HG03139 (cell line): ENCODE measurements around the gene REV3L.
A peak's percentile ranks its signal among the peaks of the same experiment; 100 is the strongest.
"Not testable (repeated sequence)": the region's sequence is repeated elsewhere in the genome, so short reads cannot be mapped to it uniquely, and the experiment has no call there.

Experiments used
- ATAC-seq: cut with Tn5 transposase; IDR thresholded peaks from one replicate; pipeline ENCODE4 v1.9.1; 2021; ENCODE audit not compliant: unreplicated experiment

REV3L gene

DNA sequence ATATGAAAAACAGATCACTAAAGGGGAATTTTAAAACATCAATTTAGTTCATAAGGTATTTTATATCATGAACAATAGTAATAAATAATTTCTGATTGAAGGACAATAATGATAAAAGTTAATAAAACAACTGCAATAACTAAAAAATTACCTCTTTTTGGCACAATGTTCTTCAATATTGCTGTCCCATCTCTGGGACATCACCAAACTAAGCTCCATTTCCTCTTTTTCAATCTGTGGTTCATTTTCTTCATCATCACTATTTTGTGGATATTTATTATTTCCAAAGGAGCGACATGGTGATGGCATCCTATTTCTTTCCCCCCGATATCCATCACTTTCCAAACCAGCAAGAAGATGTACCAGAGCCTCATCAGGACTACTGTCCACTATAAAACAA is 103.2 kb downstream of the REV3L start:
- no peak for ATAC-seq

DNA sequence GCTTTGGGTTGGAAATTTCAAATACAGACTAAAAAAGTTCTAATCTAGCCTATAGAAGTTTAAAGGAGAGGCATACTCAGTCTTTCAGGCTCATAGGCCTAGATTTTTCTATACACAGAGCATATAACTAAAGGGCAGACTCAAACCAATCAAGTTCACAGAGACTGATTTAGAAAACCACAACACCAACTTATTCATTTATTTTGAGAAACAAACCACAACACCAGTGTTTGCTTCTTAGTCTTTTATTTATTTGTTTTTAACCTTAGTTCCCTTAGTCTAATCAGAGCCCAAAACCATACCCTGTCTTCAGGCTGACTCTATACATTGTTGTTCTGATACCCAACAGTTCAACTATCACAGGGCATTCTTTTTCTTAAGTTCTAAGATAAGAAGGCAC is 103.7 kb downstream of the REV3L start:
- ATAC-seq, result no peak

DNA sequence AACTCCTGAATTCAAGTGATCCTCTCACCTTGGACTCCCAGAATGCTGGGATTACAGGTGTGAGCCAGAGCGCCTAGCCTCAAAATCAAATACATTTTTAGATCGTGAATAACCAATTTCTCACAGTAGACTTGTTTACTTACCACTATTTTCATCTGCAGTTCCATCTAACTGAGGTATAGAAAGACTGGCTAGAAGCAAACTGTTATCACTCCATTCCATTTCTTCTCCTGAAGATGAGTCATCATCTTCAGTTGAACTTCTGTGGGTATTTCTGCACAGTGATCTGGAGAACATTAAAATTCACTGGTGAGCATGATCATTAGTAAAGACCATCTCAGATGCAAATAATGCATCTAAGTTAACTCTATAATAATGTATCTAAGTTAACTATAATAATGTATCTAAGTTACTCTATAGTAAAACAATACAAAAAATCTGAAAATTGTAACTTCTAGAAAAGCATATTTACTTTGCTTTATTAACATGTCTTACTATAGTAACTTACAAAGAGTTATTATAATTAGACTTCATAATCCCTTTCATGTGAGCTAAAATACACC is 105.4 kb downstream of the REV3L start:
- ATAC-seq, result no peak

DNA sequence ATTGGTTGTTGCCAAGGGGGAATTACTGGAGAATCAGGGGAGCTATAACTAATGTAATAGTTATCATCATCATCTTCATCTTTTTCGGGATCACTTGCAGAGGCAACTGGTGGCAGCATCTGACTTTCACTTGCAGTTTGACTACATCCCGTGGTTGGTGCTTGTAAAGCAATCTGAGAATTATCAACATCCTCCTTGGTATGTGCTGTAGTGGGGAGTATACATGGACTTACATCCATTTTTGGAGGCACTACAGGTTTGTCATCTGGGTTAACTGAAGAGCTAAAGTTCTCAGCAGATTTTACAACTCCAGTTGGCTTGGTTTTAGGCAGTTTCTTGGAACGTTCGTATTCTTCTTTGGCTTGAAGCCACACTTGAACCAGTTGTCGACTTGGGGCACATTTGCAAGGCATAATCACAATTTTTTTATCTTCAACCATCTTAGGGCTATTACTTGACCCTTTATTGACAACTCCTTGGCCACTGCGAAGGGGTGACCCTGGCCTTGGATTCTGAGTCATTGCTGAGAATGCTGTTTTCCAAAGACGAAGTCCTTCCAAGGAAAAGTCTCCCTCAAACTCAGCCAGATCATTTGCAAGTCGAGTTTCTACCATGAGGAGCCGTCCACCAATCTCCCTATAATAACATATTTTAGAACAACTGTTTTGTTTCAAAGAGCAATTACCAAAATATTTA is 115.5 kb downstream of the REV3L start:
- ATAC-seq, result no peak

DNA sequence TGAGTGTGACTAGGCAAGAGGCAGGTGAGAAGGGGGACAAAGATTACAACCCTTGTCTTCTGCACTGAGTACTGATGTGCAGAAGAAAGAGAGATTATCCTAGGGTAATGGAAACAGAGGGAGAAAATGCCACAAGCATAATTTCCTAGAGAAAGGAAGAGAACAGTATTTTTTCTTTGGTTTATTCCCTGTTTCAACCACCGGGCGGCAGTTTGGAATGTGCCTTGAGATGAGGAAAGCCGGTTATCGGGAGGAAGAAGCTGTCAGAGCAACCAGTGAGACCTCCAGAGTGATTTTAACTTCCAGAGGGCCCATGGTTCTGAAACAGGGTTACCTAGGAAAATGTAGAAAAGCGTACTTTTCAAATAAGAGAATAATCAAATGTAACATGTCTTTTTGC is 121.4 kb downstream of the REV3L start:
- ATAC-seq, result no peak

DNA sequence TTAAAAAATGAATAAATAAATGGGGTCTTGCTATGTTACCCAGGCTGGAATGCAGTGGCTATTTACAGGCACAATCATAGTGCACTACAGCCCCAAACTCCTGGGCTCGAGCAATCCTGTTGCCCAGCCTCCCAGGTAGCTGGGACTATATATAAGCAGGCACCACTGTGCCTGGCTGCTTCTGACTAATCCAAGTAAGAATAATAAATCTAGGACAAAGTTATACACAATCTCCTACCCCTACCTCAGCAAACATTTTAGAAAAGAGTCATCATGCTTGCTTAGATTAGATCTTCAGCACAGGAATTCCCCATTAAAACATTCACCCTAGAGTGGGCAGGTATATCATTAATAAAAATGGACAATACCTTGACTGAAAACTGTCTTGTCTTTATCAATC is 124.6 kb downstream of the REV3L start:
- ATAC-seq, result no peak

DNA sequence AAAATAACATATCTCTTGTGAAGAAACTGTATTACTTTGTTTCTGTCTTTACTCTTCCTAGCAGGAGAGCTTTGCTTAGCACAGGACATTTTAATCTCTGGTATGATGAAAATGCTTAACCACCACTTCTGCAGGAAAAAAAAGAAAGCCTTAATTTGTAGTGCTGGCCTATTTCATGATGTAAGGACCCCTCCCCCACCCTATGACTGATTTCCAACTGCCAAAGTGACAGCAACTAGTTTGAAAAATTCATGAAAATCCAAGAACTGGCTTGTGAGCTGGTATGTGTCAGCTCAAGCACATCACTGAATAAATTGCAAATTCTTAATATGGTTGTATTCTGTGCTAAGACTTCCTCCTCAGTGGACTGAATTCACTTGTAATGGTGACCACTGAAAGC is 125.3 kb downstream of the REV3L start:
- no peak for ATAC-seq

DNA sequence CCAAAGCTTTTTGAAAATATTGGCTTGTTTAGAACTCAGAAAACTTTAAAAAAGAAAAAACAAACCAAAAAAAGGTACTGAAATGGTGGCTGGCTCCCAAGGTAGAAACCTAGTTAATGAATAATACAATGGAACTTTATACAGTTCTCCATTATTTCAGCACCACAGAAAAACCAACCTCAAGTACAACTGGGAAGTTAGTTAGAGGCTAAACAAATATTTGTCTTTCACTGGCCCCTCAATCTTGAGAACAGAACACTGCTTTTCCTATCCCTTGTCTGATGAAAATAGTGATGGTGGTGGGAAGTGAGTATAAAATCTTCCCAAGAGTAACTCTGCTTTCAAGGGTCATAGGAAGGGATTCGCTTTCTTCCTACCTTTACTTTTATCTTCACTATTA is 126.5 kb downstream of the REV3L start:
- ATAC-seq, result no peak

DNA sequence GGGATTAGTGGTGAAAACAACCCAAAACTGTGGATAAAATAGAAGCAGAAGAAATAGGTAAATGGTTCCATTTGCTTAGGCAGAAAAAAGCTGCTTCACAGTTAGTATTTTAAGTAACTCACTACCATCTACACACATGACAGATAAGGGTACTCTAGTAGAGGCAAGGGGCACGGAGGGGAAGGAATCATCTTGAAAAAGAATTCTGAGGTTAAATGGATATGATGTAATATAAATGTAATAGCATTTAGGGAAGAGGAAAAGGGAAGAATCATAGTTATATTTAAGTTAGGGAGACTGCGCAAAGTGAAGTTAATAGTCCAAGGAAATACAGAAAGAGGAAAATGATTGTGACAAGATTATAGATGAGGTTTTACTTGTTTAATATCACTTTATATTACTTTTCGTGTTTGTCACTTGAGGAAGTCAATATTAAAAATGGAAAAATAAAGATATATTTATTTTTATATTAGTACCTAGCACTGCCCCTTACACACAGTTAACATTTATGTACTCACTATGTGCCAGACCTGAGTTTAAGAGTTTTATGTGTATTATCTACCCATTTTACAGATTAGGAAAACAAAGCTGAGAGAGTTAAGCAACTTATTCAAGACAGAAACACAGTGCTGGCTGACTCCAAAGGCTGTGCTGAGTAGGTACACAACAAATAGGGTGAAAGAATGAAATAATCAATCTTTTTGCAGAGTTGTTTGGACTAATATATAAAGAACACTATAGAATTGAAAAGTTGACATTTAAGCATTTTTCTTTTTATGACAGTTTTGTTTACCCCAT is 128.1 kb downstream of the REV3L start:
- no peak for ATAC-seq

DNA sequence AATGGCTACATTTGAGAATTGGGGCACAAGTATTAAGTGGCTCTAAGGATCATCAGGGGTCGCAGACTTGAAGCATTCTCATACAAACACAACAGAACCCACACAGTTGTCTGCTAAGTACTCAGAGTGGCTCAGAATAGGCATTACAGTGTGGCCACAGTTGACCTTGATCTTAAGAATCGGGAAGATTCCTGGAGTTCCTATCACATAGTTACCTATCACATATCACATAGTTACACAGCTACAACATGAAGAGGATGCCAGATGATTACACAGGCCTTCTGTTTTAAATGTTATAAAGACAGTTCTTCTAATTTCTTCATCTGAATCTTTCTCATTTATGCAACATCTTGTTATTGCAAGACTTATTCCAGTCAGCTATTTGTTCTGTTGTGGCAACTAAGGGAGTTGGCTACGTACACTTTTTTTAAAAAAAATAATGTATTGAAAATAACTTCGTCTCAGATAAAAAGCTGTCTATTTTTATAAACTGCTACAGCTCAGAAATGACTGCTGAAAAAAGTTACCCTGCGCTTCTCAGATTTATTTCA is 129.0 kb downstream of the REV3L start:
- ATAC-seq, result no peak

DNA sequence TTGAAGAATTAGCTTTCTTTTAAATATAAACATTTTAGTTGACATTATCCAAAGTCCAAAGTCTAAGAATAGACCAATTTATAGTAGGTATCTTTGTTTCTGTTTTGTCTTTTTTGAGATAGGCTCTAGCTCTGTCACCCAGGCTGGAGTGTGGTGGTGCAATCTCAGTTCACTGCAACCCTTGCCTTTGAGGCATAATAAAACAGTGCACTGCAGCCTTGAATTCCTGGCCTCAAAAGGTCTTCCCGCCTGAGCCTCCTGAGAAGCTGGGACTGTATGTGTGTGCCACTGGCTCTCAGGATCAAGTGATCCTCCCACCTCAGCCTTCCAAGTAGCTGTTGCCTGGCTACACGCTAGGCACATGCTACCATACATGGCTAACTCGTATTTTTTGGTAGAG is 135.4 kb downstream of the REV3L start:
- ATAC-seq, result no peak

DNA sequence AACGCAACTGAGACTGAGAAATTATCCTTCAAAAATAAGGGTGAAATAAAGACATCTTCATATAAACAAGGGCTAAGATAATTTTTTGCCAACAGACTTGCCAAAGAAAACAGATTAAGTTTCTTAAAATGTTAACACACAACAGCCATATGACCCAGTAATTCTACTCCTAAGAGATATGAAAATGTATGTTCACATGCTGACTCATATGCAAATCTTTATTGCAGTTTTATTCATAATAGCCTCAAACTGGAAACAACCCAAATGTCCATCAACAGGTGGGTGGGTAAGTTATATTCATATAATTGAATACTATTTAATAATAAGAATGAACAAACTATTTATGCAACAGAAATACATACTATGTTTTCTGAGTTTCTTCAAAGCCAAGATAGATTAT is 140.1 kb downstream of the REV3L start:
- ATAC-seq, result no peak

DNA sequence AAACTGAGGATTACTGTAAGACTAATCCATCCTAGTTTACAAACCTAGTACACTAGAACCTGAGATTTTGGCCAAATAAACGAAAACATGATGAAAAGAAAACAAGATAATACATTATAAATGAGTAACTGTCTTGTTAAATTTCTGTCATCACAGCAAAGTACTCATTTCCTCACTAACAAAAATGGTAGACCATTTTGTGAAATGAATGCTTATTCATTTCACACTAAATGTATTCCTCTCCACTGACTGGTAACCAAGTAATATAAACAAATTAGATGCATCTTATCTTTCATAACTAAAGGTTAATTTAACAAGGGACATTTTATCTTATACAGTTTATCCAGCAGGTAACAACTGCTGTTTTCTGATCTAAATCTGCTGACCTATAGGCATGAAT is 143.7 kb downstream of the REV3L start:
- peak; percentile 15 for ATAC-seq

DNA sequence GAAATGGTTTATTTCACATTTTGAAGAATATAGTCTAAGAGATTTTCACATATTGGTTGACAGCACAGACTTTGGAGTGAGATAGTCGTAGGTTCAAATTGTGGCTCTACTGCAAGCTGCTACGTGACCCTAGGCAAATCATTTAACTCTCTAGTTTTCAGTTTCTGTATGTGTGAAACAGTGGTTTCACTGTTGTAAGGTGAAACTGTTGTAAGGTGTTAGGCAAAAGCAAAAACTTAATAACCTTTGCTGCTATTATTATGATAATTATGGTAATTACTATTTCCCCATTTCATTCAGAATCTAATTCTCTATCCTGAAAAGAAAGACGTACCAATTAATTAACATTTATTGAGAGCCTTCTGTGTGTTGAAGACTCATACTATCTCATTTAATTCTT is 144.2 kb downstream of the REV3L start:
- peak; percentile 99 for ATAC-seq

DNA sequence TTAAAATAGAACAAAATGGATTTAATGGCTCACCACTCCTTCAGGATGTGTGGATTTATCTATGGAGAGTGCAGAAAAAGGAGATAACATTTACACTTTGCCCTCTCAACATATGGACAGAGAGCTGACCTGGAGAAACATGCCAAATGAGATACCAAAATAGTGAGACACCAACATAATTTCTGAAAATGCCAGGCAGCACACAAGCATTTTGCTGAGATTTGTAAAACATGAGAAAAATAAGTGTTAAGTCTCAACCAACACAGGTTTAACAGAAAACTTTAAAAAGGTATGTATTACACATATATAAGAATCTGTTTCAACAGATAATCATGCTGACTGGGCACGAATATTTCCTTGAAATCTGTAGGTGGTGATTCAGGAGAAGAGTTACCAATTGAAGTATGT is 145.2 kb downstream of the REV3L start:
- no peak for ATAC-seq

DNA sequence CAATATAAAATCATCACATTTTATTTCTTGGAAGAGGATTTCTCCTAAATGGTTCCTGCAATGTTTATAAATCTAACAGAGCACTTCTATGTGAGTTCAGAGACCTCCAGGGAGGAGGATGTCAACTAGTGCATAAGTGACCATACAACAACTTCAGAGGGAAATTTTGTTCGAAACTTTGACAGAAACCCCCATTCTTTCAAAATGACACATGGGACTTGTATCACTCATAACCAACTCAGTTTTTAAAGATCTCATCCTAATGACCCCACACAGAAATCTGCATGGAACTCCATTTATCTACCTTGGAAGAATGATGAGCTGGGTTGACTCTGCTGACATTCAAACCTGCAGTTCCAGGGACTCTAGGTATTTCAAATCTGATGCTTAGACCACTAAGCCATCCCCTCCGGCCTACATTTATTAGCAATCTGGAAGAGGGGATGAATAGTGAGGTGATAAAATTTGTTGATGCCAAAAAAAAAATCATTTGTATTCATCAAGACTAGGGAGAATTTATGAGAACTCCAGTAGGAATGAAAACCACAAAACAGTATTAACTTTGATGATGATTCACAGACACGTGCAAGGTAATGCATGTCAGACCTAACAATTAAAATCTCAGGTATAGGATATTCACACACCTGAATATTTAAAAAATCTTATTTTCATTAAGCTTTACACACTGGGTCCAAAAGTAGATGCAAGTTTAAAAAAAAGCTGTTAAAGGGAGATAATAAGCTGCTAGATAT is 153.0 kb downstream of the REV3L start:
- no peak for ATAC-seq

DNA sequence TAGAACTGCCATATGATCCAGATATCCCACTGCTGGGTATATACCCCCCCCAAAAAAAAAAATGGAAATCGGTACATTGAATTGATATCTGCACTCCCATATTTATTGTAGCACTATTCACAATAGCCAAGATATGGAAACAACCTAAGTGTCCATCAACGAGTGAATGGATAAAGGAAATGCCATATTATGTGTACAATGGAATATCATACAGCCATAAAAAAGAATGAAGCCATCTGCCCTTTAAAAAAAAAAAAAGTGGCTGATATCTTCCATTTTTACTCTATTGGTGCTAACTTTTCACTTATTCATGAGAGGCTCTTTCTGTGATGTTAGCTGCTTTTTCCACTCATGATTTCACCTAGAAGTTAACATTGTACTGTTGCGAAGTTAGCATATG is 156.5 kb downstream of the REV3L start:
- no peak for ATAC-seq

DNA sequence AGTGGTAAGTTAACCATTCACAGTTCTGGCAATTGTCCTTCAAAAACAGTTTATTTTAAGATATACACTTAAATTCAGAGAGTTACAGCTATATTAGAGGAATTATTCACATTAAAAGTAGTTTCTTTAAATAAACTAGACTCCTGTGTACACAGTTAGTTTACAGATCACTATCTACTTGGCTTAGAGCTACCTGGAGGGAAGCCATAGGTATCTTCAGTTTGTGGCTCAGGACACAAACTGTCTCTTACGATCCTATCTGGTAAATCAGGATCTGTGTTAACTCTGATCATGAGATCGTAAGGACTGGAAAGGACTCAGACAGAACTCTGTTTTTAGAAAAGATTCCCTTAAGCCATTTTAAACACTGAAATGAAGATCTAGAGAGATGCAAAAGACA is 160.9 kb downstream of the REV3L start:
- no peak for ATAC-seq

DNA sequence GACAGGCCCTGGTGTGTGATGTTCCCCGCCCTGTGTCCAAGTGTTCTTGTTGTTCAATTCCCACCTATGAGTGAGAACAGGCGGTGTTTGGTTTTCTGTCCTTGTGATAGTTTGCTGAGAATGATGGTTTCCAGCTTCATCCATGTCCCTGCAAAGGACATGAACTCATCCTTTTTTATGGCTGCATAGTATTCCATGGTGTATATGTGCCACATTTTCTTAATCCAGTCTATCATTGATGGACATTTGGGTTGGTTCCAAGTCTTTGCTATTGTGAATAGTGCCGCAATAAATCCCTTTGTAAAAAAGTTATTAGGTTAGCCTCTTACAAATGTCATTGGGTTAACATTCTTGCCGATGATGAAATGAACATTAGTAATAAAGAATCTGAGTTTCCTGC is 175.1 kb downstream of the REV3L start:
- ATAC-seq, result not testable (repeated sequence)

DNA sequence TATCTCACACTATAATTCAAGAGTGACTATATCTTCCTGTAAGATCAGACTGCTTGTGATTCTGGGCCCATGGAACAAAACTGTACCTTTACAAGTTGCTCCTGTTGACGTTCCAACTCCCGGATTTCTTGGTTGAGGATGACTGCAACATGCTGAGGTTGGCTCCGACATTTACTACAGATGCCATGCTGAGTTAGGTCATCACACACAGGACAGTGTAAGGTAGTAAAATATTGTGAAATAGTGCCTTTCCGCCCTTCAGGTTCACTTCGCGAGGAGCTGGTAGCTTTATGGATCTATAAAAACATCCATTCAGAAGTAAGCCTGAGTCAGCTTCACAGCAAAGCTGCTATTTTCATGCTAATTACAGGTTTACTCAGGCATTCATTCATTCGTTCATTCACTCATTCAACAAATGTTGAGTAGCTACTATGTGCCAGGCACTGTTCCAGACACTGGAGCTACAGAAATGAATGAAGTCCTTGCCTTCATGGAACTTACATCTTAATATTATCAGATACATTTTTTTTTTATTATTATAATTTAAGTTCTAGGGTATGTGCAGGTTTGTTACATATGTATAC is 175.7 kb downstream of the REV3L start:
- no peak for ATAC-seq
